Stimulated activated CD4-positive, alpha-beta T cell treated with anti-CD3 and anti-CD28 coated beads, TNF-alpha, amount 100 ng/mL, for 24 hours (primary cell): ENCODE data around the gene ZRANB1.

ENCODE experiments used
- DNase-seq, 3 experiments: peaks; one replicate each; pipeline ENCODE4 v3.0.0-alpha.2; 2020; ENCODE audit warnings: low read depth in 3 of 3

Gene ZRANB1

GRCh38 chr10:125018576-125019143 is 76.7 kb downstream of the ZRANB1 start:
- no peak for DNase-seq

GRCh38 chr10:125020386-125020785 is 78.5 kb downstream of the ZRANB1 start:
- no peak for DNase-seq

- DNase-seq, result no peak
These were observed 78.9 kb downstream of the ZRANB1 start for GRCh38 chr10:125020871-125021270.

- DNase-seq, result no peak
These were observed 79.9 kb downstream of the ZRANB1 start for GRCh38 chr10:125021686-125022344.

GRCh38 chr10:125022671-125023070 is 80.7 kb downstream of the ZRANB1 start:
- no peak for DNase-seq

- DNase-seq, result no peak
These were observed 81.3 kb downstream of the ZRANB1 start for GRCh38 chr10:125023255-125023654.

GRCh38 chr10:125023862-125024496 is 82.1 kb downstream of the ZRANB1 start:
- DNase-seq, result no peak

- no peak for DNase-seq
These were observed 82.7 kb downstream of the ZRANB1 start for GRCh38 chr10:125024497-125025234.

GRCh38 chr10:125025341-125025740 is 83.4 kb downstream of the ZRANB1 start:
- no peak for DNase-seq

- no peak for DNase-seq
These were observed 84.4 kb downstream of the ZRANB1 start for GRCh38 chr10:125026036-125026931.

- no peak for DNase-seq
These were observed 85.2 kb downstream of the ZRANB1 start for GRCh38 chr10:125026974-125027735.

GRCh38 chr10:125027871-125028869 is 86.2 kb downstream of the ZRANB1 start:
- DNase-seq, result no peak

- no peak for DNase-seq
These were observed 87.8 kb downstream of the ZRANB1 start for GRCh38 chr10:125029584-125030242.

- DNase-seq, result no peak
These were observed 88.8 kb downstream of the ZRANB1 start for GRCh38 chr10:125030567-125031197.

- DNase-seq, result no peak
These were observed 90.6 kb downstream of the ZRANB1 start for GRCh38 chr10:125032474-125033020.

GRCh38 chr10:125033146-125033924 is 91.4 kb downstream of the ZRANB1 start:
- no peak for DNase-seq

- DNase-seq, result no peak
These were observed 92.8 kb downstream of the ZRANB1 start for GRCh38 chr10:125034675-125035074.
